Inflammatory macrophage treated with lipopolysaccharide for 1 hour (primary cell): ENCODE results near the gene NACAD.

Experiments used
- DNase-seq, 2 donors: peaks; one replicate each; pipeline ENCODE4 v3.0.0-alpha.2; 2020 to 2022

The NACAD gene

GRCh38 chr7:45087301-45088145 lies 1.2 kb downstream of the NACAD start:
- DNase-seq: no peak

GRCh38 chr7:45086331-45087065 lies 2.3 kb downstream of the NACAD start:
- DNase-seq: no peak

- no peak for DNase-seq
These were observed 3.1 kb downstream of the NACAD start for GRCh38 chr7:45085619-45086200.

- DNase-seq: no peak
These were observed 3.7 kb downstream of the NACAD start for GRCh38 chr7:45084901-45085618.

GRCh38 chr7:45084336-45084735 lies 4.4 kb downstream of the NACAD start:
- DNase-seq: no peak

- no peak for DNase-seq
These were observed 5.9 kb downstream of the NACAD start for GRCh38 chr7:45082831-45083331.

- DNase-seq: no peak
These were observed 6.5 kb downstream of the NACAD start for GRCh38 chr7:45082031-45082830.

- DNase-seq: no peak
These were observed 7.1 kb downstream of the NACAD start for GRCh38 chr7:45081670-45081974.

- no peak for DNase-seq
These were observed 7.7 kb downstream of the NACAD start for GRCh38 chr7:45080958-45081669.

GRCh38 chr7:45080265-45080957 lies 8.4 kb downstream of the NACAD start:
- DNase-seq: no peak

GRCh38 chr7:45078125-45078681 lies 10.6 kb downstream of the NACAD start:
- DNase-seq: no peak

- DNase-seq: no peak
These were observed 11.2 kb downstream of the NACAD start for GRCh38 chr7:45077579-45077978.

GRCh38 chr7:45076946-45077345 lies 11.8 kb downstream of the NACAD start:
- no peak for DNase-seq

- no peak for DNase-seq
These were observed 12.6 kb downstream of the NACAD start for GRCh38 chr7:45075871-45076796.

GRCh38 chr7:45075355-45075644 lies 13.5 kb downstream of the NACAD start:
- DNase-seq: no peak

- no peak for DNase-seq
These were observed 14.0 kb downstream of the NACAD start for GRCh38 chr7:45074528-45075354.

- no peak for DNase-seq
These were observed 14.8 kb downstream of the NACAD start for GRCh38 chr7:45073786-45074527.
